ENCODE measurements around the gene FNDC7.

The FNDC7 gene

GRCh38 chr1:108685529-108685928 is 27.2 kb upstream of the FNDC7 start:
- H3K36me3 Mint-ChIP-seq (ENCODE audit: low read depth), result no peaks in the 10 kb centered on the region
- no peak overlapping the region for H3K27ac Mint-ChIP-seq
- TF ChIP-seq, protein P1, sequence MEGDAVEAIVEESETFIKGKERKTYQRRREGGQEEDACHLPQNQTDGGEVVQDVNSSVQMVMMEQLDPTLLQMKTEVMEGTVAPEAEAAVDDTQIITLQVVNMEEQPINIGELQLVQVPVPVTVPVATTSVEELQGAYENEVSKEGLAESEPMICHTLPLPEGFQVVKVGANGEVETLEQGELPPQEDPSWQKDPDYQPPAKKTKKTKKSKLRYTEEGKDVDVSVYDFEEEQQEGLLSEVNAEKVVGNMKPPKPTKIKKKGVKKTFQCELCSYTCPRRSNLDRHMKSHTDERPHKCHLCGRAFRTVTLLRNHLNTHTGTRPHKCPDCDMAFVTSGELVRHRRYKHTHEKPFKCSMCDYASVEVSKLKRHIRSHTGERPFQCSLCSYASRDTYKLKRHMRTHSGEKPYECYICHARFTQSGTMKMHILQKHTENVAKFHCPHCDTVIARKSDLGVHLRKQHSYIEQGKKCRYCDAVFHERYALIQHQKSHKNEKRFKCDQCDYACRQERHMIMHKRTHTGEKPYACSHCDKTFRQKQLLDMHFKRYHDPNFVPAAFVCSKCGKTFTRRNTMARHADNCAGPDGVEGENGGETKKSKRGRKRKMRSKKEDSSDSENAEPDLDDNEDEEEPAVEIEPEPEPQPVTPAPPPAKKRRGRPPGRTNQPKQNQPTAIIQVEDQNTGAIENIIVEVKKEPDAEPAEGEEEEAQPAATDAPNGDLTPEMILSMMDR (IDR thresholded peaks at IDR 0.05), result no peak
- H3K9me3 Mint-ChIP-seq, result no peaks in the 10 kb centered on the region
- H3K4me1 Mint-ChIP-seq, result peaks cover 13% of the 10 kb centered on the region
- no peak overlapping the region for H3K4me3 Mint-ChIP-seq
- no peak for DNase-seq
- peaks cover 26% of the 10 kb centered on the region for H3K27me3 Mint-ChIP-seq (ENCODE audit: low read depth, poor library complexity)

DNA sequence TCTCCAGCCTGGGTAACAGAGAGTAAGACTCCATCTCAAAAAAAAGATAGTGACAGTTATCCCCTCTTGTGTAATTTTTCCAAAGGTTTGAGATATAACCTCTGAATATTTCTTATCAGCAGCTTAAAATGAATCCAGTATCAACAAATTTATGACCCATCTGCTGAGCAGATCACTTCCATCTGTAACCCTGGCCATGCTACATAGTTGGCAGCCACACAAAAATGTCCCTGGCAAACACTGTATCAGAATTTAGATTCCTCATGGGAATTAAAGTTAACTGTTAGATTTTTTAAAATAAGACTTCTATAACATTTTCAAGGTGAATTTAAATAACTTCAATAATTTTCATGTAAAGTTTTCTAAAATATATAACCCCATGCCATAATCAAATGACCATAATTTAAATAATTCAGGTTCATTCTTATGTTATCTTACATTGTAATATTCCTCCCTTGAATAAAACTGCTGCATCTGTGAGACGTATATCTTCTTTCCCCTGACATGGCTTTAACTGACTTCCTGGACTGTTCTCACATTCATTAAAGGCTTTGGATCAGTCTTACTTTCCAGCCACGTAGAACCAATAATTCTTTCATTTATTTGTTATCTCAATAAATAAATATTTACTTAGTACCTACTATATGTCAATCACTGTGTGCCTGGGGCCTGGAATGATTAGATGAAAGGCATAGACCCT is 25.9 kb upstream of the FNDC7 start:
- Mint-ChIP-seq H3K9me3 (no peaks in the 10 kb centered on the region), H3K27me3 (ENCODE audit: low read depth, poor library complexity) (peaks cover 26% of the 10 kb centered on the region), H3K27ac (no peak overlapping the region), H3K4me3 (no peak overlapping the region), H3K4me1 (peaks cover 22% of the 10 kb centered on the region), H3K36me3 (ENCODE audit: low read depth) (no peaks in the 10 kb centered on the region)
- DNase-seq, result no peak
- TF ChIP-seq, protein P1 (IDR thresholded peaks at IDR 0.05), result no peak

DNA sequence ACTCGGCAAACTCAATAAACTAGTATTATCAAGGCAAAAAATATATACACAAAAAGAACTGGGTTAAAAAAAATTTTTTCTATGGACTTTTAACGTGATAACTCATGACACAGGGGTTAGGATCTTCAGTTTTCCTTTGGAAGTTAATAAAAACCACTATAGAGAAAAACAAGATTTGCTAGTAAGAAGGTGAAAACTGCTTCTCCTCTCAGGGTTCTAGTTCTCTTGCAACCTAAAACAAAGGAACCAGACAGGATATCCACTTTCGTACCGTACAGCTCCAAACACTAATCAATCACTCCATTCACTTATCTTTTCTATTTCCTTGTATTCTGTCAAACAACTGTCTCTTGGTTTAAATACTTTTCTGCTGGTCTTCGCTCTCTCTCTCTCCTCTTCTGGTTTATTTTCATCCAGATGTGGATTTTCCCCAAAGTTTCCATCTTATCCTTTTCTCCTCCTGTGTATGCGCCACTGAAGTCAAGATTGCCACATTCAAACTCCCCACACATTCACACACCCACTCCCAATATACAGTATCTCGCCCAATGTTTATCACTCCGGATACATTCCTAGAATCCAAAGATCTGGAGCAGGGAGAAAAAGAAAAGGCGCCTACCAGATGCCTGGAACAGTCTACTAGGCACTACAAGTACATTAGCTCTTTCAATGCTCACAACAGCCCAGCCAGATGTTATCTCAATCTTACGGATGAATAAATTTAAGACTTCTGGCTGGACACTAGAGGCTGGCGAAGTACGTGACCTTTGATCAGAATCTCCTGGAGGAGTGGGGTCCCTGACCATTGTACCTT is 21.4 kb upstream of the FNDC7 start:
- Mint-ChIP-seq H3K27me3 (ENCODE audit: low read depth, poor library complexity) (peaks cover 27% of the 10 kb centered on the region), H3K4me3 (peak overlapping the region; percentile 97), H3K27ac (peak overlapping the region; percentile 100), H3K36me3 (ENCODE audit: low read depth) (peaks cover 7% of the 10 kb centered on the region), H3K9me3 (no peaks in the 10 kb centered on the region), H3K4me1 (peaks cover 33% of the 10 kb centered on the region)
- TF ChIP-seq, protein P1 (IDR thresholded peaks at IDR 0.05), result no peak
- no peak for DNase-seq

DNA sequence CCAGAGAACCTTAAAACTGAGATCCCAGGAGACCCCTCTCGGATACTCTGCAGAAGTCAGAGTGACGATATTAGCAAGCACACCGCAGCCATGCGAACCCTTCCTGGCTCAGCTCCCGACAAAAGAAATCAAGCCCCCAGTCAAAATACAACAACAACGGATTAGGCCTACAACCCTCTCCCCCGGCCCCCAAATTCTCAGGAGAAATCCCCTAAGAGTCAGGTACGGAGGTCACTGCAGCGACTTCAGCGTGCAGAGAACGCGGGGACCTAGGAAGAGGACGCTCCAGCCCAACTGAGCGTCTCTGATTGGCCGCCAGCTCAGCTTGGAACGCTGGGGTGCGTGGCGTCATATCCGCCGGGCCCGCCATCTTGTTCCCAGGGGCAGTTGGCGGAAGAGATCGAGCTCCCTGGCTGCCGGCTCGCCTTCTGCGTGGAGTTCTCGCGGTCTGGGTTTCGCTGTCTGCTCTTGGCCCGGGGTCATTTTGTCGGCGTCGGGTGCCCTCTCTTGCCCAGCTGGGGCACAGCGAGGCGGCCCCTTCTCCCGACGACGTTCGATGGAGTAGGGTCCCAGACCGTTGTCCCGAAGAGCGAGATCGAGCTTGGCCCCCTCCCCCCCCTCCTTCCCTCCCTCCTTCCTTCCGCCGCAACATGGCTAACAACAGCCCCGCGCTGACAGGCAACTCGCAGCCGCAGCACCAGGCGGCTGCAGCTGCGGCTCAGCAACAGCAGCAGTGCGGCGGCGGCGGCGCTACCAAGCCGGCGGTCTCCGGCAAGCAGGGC is 20.6 kb upstream of the FNDC7 start, which contains the start of gene PRPF38B:
PRPF38B (plus strand) TSS at position 369 of the 782 bp plus-strand sequence; CDS start at position 651, 282 bp downstream.
- H3K27ac Mint-ChIP-seq, result peak within 1 kb of the TSS; percentile 100
- H3K9me3 Mint-ChIP-seq, result no peaks in the 10 kb centered on the region
- peaks cover 15% of the 10 kb centered on the region for H3K36me3 Mint-ChIP-seq (ENCODE audit: low read depth)
- peak within 1 kb of the TSS; percentile 97 for H3K4me3 Mint-ChIP-seq
- H3K4me1 Mint-ChIP-seq, result peaks cover 33% of the 10 kb centered on the region
- DNase-seq, result peak; percentile 92
- H3K27me3 Mint-ChIP-seq (ENCODE audit: low read depth, poor library complexity), result peaks cover 24% of the 10 kb centered on the region
- TF ChIP-seq, protein P1 (IDR thresholded peaks at IDR 0.05), result no peak

DNA sequence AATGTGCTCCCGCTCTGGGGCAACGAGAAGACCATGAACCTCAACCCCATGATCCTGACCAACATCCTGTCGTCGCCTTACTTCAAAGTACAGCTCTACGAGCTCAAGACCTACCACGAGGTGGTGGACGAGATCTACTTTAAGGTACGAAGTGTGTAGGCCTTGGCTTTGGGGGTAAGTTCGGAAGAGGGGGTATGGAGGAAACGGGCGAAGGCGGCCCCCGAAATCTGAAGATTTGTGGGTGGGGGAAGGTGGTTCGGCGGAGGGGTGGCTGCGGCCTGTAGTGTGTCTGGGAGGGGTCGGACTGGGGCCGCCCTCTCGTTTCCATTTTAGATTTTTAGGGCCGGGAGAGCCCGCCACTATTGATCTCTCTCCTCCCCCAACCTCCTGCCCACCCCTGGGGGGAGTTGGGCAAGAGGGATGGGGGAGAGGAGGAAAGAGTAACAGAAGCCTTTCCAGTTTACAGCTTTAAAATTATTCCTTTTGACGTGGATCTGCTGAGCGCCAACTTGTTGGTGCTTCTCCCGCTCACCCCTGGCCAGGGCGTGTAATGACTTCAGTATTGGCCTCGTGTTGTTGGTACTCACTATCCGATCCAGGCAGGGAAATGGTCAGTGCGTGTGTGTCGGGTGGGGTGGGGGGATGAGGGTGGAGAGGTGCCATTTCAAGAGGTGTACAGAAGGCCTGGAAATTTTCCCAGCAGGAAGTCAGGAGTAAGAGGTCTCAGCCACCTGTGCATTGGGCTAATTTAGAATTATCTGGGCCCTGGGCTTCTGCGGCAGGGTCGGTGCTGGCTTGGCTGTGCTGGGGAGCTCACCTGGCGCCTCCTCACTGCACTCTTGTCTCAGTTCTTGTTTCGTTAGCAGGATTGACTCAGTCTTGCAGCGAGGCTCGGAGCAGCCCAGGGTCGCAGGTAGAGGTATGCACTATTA is 19.7 kb upstream of the FNDC7 start:
- TF ChIP-seq, protein P1 (IDR thresholded peaks at IDR 0.05), result no peak
- peak; percentile 27 for DNase-seq
- Mint-ChIP-seq H3K4me1 (peaks cover 33% of the 10 kb centered on the region), H3K27ac (peak overlapping the region; percentile 100), H3K36me3 (ENCODE audit: low read depth) (peaks cover 23% of the 10 kb centered on the region), H3K4me3 (peak overlapping the region; percentile 97), H3K27me3 (ENCODE audit: low read depth, poor library complexity) (peaks cover 18% of the 10 kb centered on the region), H3K9me3 (no peaks in the 10 kb centered on the region)
